Renal cortex interstitium (tissue), 11 donors: ENCODE measurements around the gene RBMS1. TPM values are rescaled to one million over a fixed set of nuclear protein-coding genes. Genes with fewer than 3 reads are reported as not detected.
A peak's percentile ranks its signal among the peaks of the same experiment; 100 is the strongest.
"Not testable (repeated sequence)": the region's sequence is repeated elsewhere in the genome, so short reads cannot be mapped to it uniquely, and the experiment has no call there.

ENCODE experiments used
- DNase-seq, 11 donors: peaks; one replicate each; pipeline ENCODE4 v3.0.0-alpha.2; 2013; ENCODE audit warnings: low read depth in 9 of 11, low spot score in 4 of 11; ENCODE audit errors: extremely low read depth in 1 of 11
- polyA plus RNA-seq, 3 donors: library from polyadenylated mRNA; unstranded; fragments of 120-200 nt; gene quantifications; one replicate each; pipeline ENCODE4 v1.2.1, GENCODE V29; 2013; ENCODE audit not compliant: insufficient read length in 3 of 3

The RBMS1 gene
- polyA plus RNA-seq, 3 donors = 130 to 157 (median 150) TPM

- DNase-seq = no peak
Measured at GRCh38 chr2:160454070-160454797, 39.4 kb downstream of the RBMS1 start.

GRCh38 chr2:160453111-160453820, 40.3 kb downstream of the RBMS1 start:
- DNase-seq = no peak

GRCh38 chr2:160450486-160450885, 43.1 kb downstream of the RBMS1 start:
- no peak for DNase-seq

GRCh38 chr2:160448821-160449220, 44.8 kb downstream of the RBMS1 start:
- not testable (repeated sequence) for DNase-seq

- no peak for DNase-seq
Measured at GRCh38 chr2:160445673-160446072, 47.9 kb downstream of the RBMS1 start.

- DNase-seq = no peak
Measured at GRCh38 chr2:160442603-160443002, 51.0 kb downstream of the RBMS1 start.

- no peak for DNase-seq
Measured at GRCh38 chr2:160440888-160441287, 52.7 kb downstream of the RBMS1 start.

- not testable (repeated sequence) for DNase-seq
Measured at GRCh38 chr2:160439038-160439437, 54.6 kb downstream of the RBMS1 start.

GRCh38 chr2:160437273-160437672, 56.3 kb downstream of the RBMS1 start:
- no peak for DNase-seq

- no peak for DNase-seq
Measured at GRCh38 chr2:160434254-160434948, 59.2 kb downstream of the RBMS1 start.

- no peak for DNase-seq
Measured at GRCh38 chr2:160433466-160434140, 60.0 kb downstream of the RBMS1 start.

- no peak for DNase-seq
Measured at GRCh38 chr2:160432633-160433032, 61.0 kb downstream of the RBMS1 start.

GRCh38 chr2:160431441-160431840, 62.2 kb downstream of the RBMS1 start:
- DNase-seq = no peak

- DNase-seq = no peak
Measured at GRCh38 chr2:160430001-160430344, 63.6 kb downstream of the RBMS1 start.

- peak in 7 of 11 donors; percentile 33 to 80 (median 56) for DNase-seq
Measured at GRCh38 chr2:160429248-160430000, 64.2 kb downstream of the RBMS1 start.

- no peak for DNase-seq
Measured at GRCh38 chr2:160428405-160428763, 65.2 kb downstream of the RBMS1 start.

- DNase-seq = peak in 7 of 11 donors; percentile 42 to 78 (median 59)
Measured at GRCh38 chr2:160427629-160428404, 65.8 kb downstream of the RBMS1 start.

GRCh38 chr2:160426604-160427003, 67.0 kb downstream of the RBMS1 start:
- DNase-seq = no peak
